H1 (cell line): Measurements from ENCODE around the gene OAS3. TPM values are rescaled to one million over a fixed set of nuclear protein-coding genes. Genes with fewer than 3 reads are reported as not detected.

Experiments
- CTCF ChIA-PET: fragments of 300-600 bp; sonication (Branson Sonifier 250); formaldehyde crosslinking; loops from one replicate; lab custom pipeline; 2021; ENCODE audit not compliant: partially characterized antibody; lab: Charles Lee
- POLR2A ChIA-PET: fragments of 300-600 bp; sonication (Branson Sonifier 250); formaldehyde crosslinking; loops from one replicate; lab custom pipeline; 2021; ENCODE audit warnings: inconsistent platforms; ENCODE audit not compliant: partially characterized antibody; lab: Charles Lee
- DNase-seq, 2 experiments: peaks; one replicate each; pipeline versions ENCODE4 v3.0.0 to v3.0.0-alpha.2; 2010 to 2022; ENCODE audit warnings: low spot score in 2 of 2, low read depth in 1 of 2, mixed read lengths in 1 of 2
- FAIRE-seq: peaks from 2 replicates; lab custom pipeline; 2011; peaks lifted over from hg19 to GRCh38; lab: Jason Lieb, UNC
- H2AFZ ChIP-seq: 2 replicates; pipeline ENCODE4 v1.8.1; 2012; ENCODE audit warnings: low read length, inconsistent platforms
- H2AK5ac ChIP-seq: 2 replicates; pipeline ENCODE4 v1.6.1; 2013; ENCODE audit warnings: low read depth, low read length
- H2BK120ac ChIP-seq: replicated peaks from 2 replicates; pipeline ENCODE3; 2013; ENCODE audit warnings: low read depth, low read length, inconsistent platforms
- H2BK12ac ChIP-seq: 2 replicates; pipeline ENCODE4 v1.6.1; 2013; ENCODE audit warnings: low read depth, low read length
- H2BK15ac ChIP-seq: 2 replicates; pipeline ENCODE4 v1.6.1; 2013; ENCODE audit warnings: low read length
- H2BK20ac ChIP-seq: 2 replicates; pipeline ENCODE4 v1.6.1; 2013; ENCODE audit warnings: low read length
- H2BK5ac ChIP-seq: 2 replicates; pipeline ENCODE4 v1.6.1; 2013; ENCODE audit warnings: low read depth, low read length
- H3K14ac ChIP-seq: 2 replicates; pipeline ENCODE4 v1.6.1; 2013; ENCODE audit warnings: inconsistent platforms; ENCODE audit not compliant: insufficient read length
- H3K18ac ChIP-seq: 2 replicates; pipeline ENCODE4 v1.6.1; 2013; ENCODE audit warnings: low read length; ENCODE audit errors: extremely low read depth
- H3K23ac ChIP-seq: 2 replicates; pipeline ENCODE4 v1.6.1; 2013; ENCODE audit warnings: inconsistent platforms; ENCODE audit not compliant: insufficient read length
- H3K23me2 ChIP-seq: 2 replicates; pipeline ENCODE4 v1.6.1; 2013; ENCODE audit warnings: low read depth, low read length
- H3K27ac ChIP-seq: 2 replicates; pipeline ENCODE4 v1.6.1; 2011; ENCODE audit warnings: low read depth, low read length, inconsistent platforms
- H3K27me3 ChIP-seq, 4 experiments: replicated peaks in 1 of 4; 1 replicate in 1 of 4; 2 replicates in 3 of 4; pipeline versions ENCODE4 v1.6.1 to v1.8.1; 2011 to 2013; ENCODE audit warnings: low read length in 3 of 4, mild to moderate bottlenecking in 3 of 4, inconsistent platforms in 2 of 4, mixed read lengths in 2 of 4, moderate library complexity in 1 of 4; ENCODE audit not compliant: control insufficient read depth in 3 of 4, insufficient read depth in 3 of 4; ENCODE audit errors: extremely low read depth in 1 of 4
- H3K36me3 ChIP-seq, 4 experiments: 2 replicates each; pipeline versions ENCODE4 v1.6.1 to v1.8.1; 2011 to 2013; ENCODE audit warnings: mild to moderate bottlenecking in 4 of 4, low read length in 3 of 4, moderate library complexity in 2 of 4, control low read depth in 1 of 4, inconsistent platforms in 1 of 4; ENCODE audit not compliant: insufficient read depth in 4 of 4, control insufficient read depth in 2 of 4
- H3K4ac ChIP-seq: replicated peaks from 2 replicates; pipeline ENCODE3; 2013; ENCODE audit warnings: low read length, low read depth, mixed read lengths, inconsistent platforms; ENCODE audit not compliant: insufficient read length
- H3K4me1 ChIP-seq, 4 experiments: replicated peaks in 1 of 4; 1 replicate in 1 of 4; 2 replicates in 3 of 4; pipeline versions ENCODE4 v1.6.1 to v1.8.1; 2011 to 2013; ENCODE audit warnings: low read length in 3 of 4, inconsistent platforms in 2 of 4, mixed read lengths in 1 of 4; ENCODE audit not compliant: insufficient read depth in 4 of 4, control insufficient read depth in 3 of 4
- H3K4me2 ChIP-seq, 2 experiments: 2 replicates each; pipeline versions ENCODE4 v1.6.1 to v1.8.1; 2011 to 2013; ENCODE audit warnings: low read depth in 2 of 2, low read length in 2 of 2, control low read depth in 1 of 2, inconsistent platforms in 1 of 2, mild to moderate bottlenecking in 1 of 2; ENCODE audit not compliant: insufficient read depth in 1 of 2
- H3K4me3 ChIP-seq, 4 experiments: fragments of 200-600, 300-600 bp in 1 of 4; sonication (generic), shearing (Covaris generic), sonication (Bioruptor Twin) in 1 of 4; 2 replicates each; pipeline versions ENCODE4 v1.5.1 to v1.8.1; 2011 to 2016; ENCODE audit warnings: low read length in 4 of 4, low read depth in 3 of 4, control low read depth in 2 of 4, inconsistent platforms in 2 of 4, mild to moderate bottlenecking in 2 of 4, mixed read lengths in 1 of 4, moderate library complexity in 1 of 4; ENCODE audit not compliant: insufficient read depth in 2 of 4; ENCODE audit errors: extremely low read depth in 1 of 4
- H3K56ac ChIP-seq: replicated peaks from 2 replicates; pipeline ENCODE3; 2013; ENCODE audit warnings: low read depth, mild to moderate bottlenecking, mixed read lengths, low read length, inconsistent platforms; ENCODE audit not compliant: insufficient read length
- H3K79me1 ChIP-seq: 2 replicates; pipeline ENCODE4 v1.6.1; 2013; ENCODE audit warnings: low read depth, low read length, control low read depth
- H3K79me2 ChIP-seq, 2 experiments: 2 replicates each; pipeline versions ENCODE4 v1.6.1 to v1.8.1; 2012 to 2013; ENCODE audit warnings: low read length in 2 of 2, mild to moderate bottlenecking in 2 of 2, inconsistent platforms in 1 of 2; ENCODE audit not compliant: insufficient read depth in 2 of 2, control insufficient read depth in 1 of 2
- H3K9ac ChIP-seq, 4 experiments: replicated peaks in 1 of 4; 1 replicate in 1 of 4; 2 replicates in 3 of 4; pipeline versions ENCODE4 v1.6.1 to v1.8.1; 2011 to 2013; ENCODE audit warnings: low read depth in 3 of 4, low read length in 3 of 4, control low read depth in 2 of 4, mild to moderate bottlenecking in 2 of 4, moderate library complexity in 2 of 4, inconsistent platforms in 1 of 4; ENCODE audit errors: extremely low read depth in 1 of 4
- H3K9me3 ChIP-seq, 2 experiments: 2 replicates each; pipeline versions ENCODE4 v1.6.1 to v1.8.1; 2012 to 2013; ENCODE audit warnings: mild to moderate bottlenecking in 2 of 2, moderate library complexity in 2 of 2, control low read depth in 1 of 2, inconsistent platforms in 1 of 2, low read depth in 1 of 2, low read length in 1 of 2, mixed read lengths in 1 of 2; ENCODE audit not compliant: insufficient read depth in 2 of 2
- H4K20me1 ChIP-seq, 2 experiments: replicated peaks in 1 of 2; 2 replicates each; pipeline versions ENCODE3 to v1.8.1; 2011 to 2013; ENCODE audit warnings: inconsistent platforms in 2 of 2, low read length in 2 of 2, mild to moderate bottlenecking in 1 of 2; ENCODE audit not compliant: insufficient read depth in 2 of 2, control insufficient read depth in 1 of 2
- H4K5ac ChIP-seq: 2 replicates; pipeline ENCODE4 v1.6.1; 2013; ENCODE audit warnings: low read length, low read depth, mixed read lengths, inconsistent platforms; ENCODE audit not compliant: insufficient read length
- H4K8ac ChIP-seq: 2 replicates; pipeline ENCODE4 v1.8.0; 2013; ENCODE audit warnings: mild to moderate bottlenecking, moderate library complexity, low read length, inconsistent platforms; ENCODE audit not compliant: insufficient read depth; ENCODE audit errors: extremely low read depth
- H4K91ac ChIP-seq: replicated peaks from 2 replicates; pipeline ENCODE3; 2013; ENCODE audit warnings: low read length, mixed read lengths, inconsistent platforms; ENCODE audit not compliant: insufficient read length
- ATF3 ChIP-seq: IDR thresholded peaks from 2 replicates; pipeline ENCODE4 v1.6.1; 2011; ENCODE audit warnings: low read depth, mild to moderate bottlenecking, low read length; ENCODE audit not compliant: insufficient read depth
- BRCA1 ChIP-seq: IDR thresholded peaks from 2 replicates; pipeline ENCODE4 v1.6.1; 2012; ENCODE audit warnings: low read depth, low read length, improper control_type of control experiment
- CBX8 ChIP-seq: fragments of 300-800, 300-1000 bp; sonication (generic); IDR thresholded peaks from 2 replicates; pipeline ENCODE4 v1.7.1; 2016; ENCODE audit warnings: low read depth, low read length, borderline replicate concordance
- CEBPB ChIP-seq: IDR thresholded peaks from 2 replicates; pipeline ENCODE4 v1.6.1; 2012; ENCODE audit warnings: low read depth, low read length
- CREB1 ChIP-seq: IDR thresholded peaks from 2 replicates; pipeline ENCODE4 v1.6.1; 2012; ENCODE audit warnings: inconsistent platforms
- CTBP2 ChIP-seq: IDR thresholded peaks from 2 replicates; pipeline ENCODE4 v1.7.0; 2011; ENCODE audit warnings: borderline replicate concordance, mild to moderate bottlenecking, moderate library complexity, mixed read lengths, low read length; ENCODE audit not compliant: insufficient read depth, insufficient read length
- EP300 ChIP-seq, 2 experiments: IDR thresholded peaks; 1 replicate in 1 of 2; 2 replicates in 1 of 2; pipeline ENCODE4 v1.6.1; 2011 to 2012; ENCODE audit warnings: low read depth in 2 of 2, low read length in 2 of 2, mild to moderate bottlenecking in 2 of 2, borderline replicate concordance in 1 of 2, inconsistent platforms in 1 of 2, moderate library complexity in 1 of 2
- HDAC6 ChIP-seq: IDR thresholded peaks from one replicate; pipeline ENCODE4 v1.7.1; 2012; ENCODE audit warnings: low read depth, mild to moderate bottlenecking, inconsistent platforms, low read length, moderate library complexity
- RAD21 ChIP-seq, 2 experiments: IDR thresholded peaks in 1 of 2; conservative IDR thresholded peaks in 1 of 2; 2 replicates each; pipeline ENCODE4 v1.6.1; 2011; ENCODE audit warnings: low read depth in 2 of 2, low read length in 2 of 2, improper control_type of control experiment in 1 of 2, inconsistent platforms in 1 of 2, mild to moderate bottlenecking in 1 of 2, moderate library complexity in 1 of 2
- RNF2 ChIP-seq: fragments of 200-900, 300-1000 bp; sonication (generic); IDR thresholded peaks from 2 replicates; pipeline ENCODE4 v1.7.1; 2016; ENCODE audit warnings: borderline replicate concordance, low read depth, mild to moderate bottlenecking, antibody characterized with exemption, low read length; ENCODE audit not compliant: poor library complexity, severe bottlenecking; ENCODE audit errors: missing control alignments
- SIRT6 ChIP-seq: IDR thresholded peaks from one replicate; pipeline ENCODE4 v1.7.1; 2012; ENCODE audit warnings: low read length, inconsistent platforms
- SP2 ChIP-seq: IDR thresholded peaks from 2 replicates; pipeline ENCODE4 v1.6.1; 2012; ENCODE audit warnings: mild to moderate bottlenecking, low read length, inconsistent platforms
- WGBS, 2 experiments: shearing (Covaris generic) in 1 of 2; methylation state at CpG; one replicate each; pipeline versions ENCODE4 v1.1.6 to v1.1.7; 2013 to 2015; ENCODE audit warnings: low lambda C conversion rate in 2 of 2, mixed read lengths in 2 of 2, inconsistent platforms in 1 of 2, low coverage in 1 of 2, missing lambda C conversion rate in 1 of 2; ENCODE audit not compliant: insufficient replicate concordance in 2 of 2, insufficient coverage in 1 of 2, insufficient read length in 1 of 2; ENCODE audit errors: extremely low coverage in 1 of 2, missing lambda C conversion rate in 1 of 2; 5-methylcytosine and 5-hydroxymethylcytosine counted together
- polyA plus RNA-seq, 7 experiments: library from polyadenylated mRNA; depleted of rRNA in 3 of 7; stranded (reverse) in 5 of 7; unstranded in 2 of 7; fragments of >200 nt in 5 of 7; fragments of 200-250 nt in 2 of 7; gene quantifications; 1 replicate in 5 of 7; 2 replicates in 1 of 7; 4 replicates in 1 of 7; pipeline versions ENCODE4 v1.2.1 to v1.2.3, GENCODE V29; 2011 to 2013; ENCODE audit warnings: missing spikeins in 2 of 7, mixed read lengths in 2 of 7
- total RNA-seq: library from RNA; stranded (reverse); fragmentation: NEBNext Ultra II Directional; extraction: Animal tissue kit (Norgen Biotek cat#: 25700); gene quantifications from 2 replicates; pipeline ENCODE4 v1.2.1, GENCODE V29; 2021

Gene OAS3
- total and polyA plus RNA-seq, 2 of the 8 experiments (the other 6 are each of a cell fraction or from before 2014, with no cell fraction given) = 0.73 to 3.7 TPM

DNA sequence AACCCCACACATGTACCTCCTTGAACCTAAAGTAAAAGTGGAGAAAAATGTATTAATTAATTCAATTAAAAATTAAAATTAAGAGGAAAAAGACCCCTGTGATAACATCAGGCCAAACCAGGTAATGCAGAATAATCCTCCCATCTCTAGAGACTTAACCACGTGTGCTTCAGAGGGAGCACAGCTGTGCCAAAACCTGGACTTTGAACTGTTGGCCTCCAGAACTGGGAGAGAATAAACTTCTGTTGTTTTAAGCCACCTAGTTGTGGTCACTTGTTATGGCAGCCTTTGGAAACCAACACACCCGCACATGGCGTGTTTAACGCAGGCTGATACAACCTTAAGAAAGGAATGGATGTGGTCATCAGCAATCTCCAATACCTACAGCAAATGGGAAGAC lies 63.9 kb downstream of the OAS3 start:
- Histone ChIP-seq H3K4me3 (no peak overlapping the region), H2BK12ac (no peak overlapping the region), H3K36me3 (no peaks in the 10 kb centered on the region), H4K20me1 (peaks cover 0 to 3% of the 10 kb centered on the region in 2 experiments), H3K18ac (no peak overlapping the region), H4K5ac (no peak overlapping the region), H3K14ac (no peak overlapping the region), H2AFZ (no peak overlapping the region), H3K79me2 (no peaks in the 10 kb centered on the region), H2BK20ac (no peak overlapping the region), H3K4me1 (peaks cover 0 to 2% (median 0%) of the 10 kb centered on the region in 4 experiments; a peak in 1 of 7 replicates), H3K9ac (no peak overlapping the region), H3K4ac (no peak overlapping the region), H3K23ac (no peak overlapping the region), H3K27ac (no peak overlapping the region), H3K56ac (no peak overlapping the region), H2AK5ac (no peak overlapping the region), H3K27me3 (0 out of 7 replicates have a peak, but pooled peaks cover 0 to 2% (median 0%) of the 10 kb centered on the region in 4 experiments), H2BK15ac (no peak overlapping the region), H4K91ac (no peak overlapping the region), H3K79me1 (no peaks in the 10 kb centered on the region), H2BK5ac (no peak overlapping the region), H2BK120ac (no peak overlapping the region), H4K8ac (no peak overlapping the region), H3K23me2 (peaks cover 3% of the 10 kb centered on the region; the same call in 1 of the 2 replicates), H3K4me2 (no peak overlapping the region), H3K9me3 (0 out of 4 replicates have a peak, but pooled peaks cover 0 to 3% of the 10 kb centered on the region in 2 experiments)
- no peak for DNase-seq
- no peak for FAIRE-seq
- ChIA-PET POLR2A (interaction anchor here (1.3 kb wide), 1 partner anchor 12 kb away, joined by 4 read pairs; no protein-coding TSS in a partner anchor), CTCF (interaction anchor here (0.7 to 13.9 kb wide), 5 partner anchors 8 to 272 kb away, joined by 3 to 202 read pairs (median 4); no protein-coding TSS in a partner anchor)
- WGBS, 2 experiments = 91% methylated on average over 4 of the region's 4 CpGs; no CpG with 5 or more reads in 1 of the 2 experiments
- no peak for TF ChIP-seq RAD21 (IDR thresholded peaks at IDR 0.05 in 1 of 2, conservative IDR thresholded peaks at IDR 0.05 in 1 of 2; ENCODE audit: low read depth in 2 of 2, low read length in 2 of 2)
- no peak for TF ChIP-seq SIRT6
- TF ChIP-seq SP2 = no peak
- TF ChIP-seq CTBP2 = no peak
- no peak for TF ChIP-seq BRCA1
- no peak for TF ChIP-seq EP300 (IDR thresholded peaks at IDR 0.05; ENCODE audit: borderline replicate concordance in 1 of 2, low read depth in 2 of 2, low read length in 2 of 2)
- TF ChIP-seq RNF2 = no peak
- no peak for TF ChIP-seq CREB1
- no peak for TF ChIP-seq CEBPB
- TF ChIP-seq ATF3 = no peak
- TF ChIP-seq CBX8 = no peak
- TF ChIP-seq HDAC6 = no peak
